ENCODE data around the gene MEGF8.

MEGF8 gene

DNA sequence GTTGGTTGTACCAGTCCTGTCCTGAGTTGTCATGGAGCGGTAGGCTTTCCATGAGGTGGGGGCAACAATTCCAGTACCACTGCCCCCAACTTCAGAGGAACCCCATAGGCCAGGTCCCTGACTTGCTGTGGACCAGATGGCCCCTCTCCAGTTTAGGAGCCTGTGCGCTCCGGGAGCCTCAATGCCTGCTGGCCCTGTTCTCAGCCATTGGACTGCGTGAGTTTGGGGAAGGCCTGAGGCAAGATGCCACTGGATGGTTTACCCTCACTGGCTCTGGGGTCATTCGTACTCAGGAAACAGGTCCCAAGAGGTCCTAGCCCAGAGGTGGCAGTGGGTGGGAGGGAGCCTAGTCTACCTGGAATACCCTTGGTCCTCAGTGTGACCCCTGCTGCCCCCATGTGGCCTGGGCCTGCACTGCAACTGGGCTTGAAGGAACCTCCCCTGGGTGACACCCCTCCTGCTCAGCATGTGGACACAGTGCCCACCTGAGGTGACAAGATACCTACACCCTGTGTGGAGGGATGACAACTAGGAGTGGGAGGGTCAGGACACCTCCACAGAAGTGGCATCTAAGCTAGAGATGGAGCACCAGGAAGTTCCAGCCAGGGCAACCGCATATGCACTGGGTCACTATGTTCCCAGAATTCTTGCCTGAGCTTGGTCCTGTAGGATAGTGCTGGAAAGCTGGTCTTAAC, 29.5 kb upstream of the MEGF8 start:
- peak; percentile 66 to 97 (median 88) for DNase-seq
- intact Hi-C loops (cut with DNase I): loop anchor here (5.0 kb wide), 1 partner anchor 49 kb away; no protein-coding TSS in a partner anchor

DNA sequence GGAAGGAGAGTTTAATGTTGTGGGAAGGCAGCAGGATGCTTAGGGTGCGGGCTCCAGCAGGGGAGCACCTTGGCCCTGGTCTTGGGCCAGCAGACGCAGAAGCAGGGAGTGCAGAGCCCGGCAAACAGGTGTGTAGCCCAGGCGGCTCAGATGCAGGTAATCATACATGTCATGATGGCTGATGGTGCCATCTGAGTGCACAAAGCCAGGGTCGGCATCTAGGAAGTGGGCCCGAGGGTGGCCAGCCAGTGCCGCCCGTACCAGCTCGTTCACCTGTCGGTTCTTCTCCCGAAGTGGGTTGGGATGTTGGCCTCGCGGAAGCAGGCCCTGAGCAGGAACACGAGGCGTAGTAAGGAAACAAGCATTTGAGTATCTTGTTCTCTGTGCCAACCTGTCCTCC, 28.4 kb upstream of the MEGF8 start:
- intact Hi-C loops (cut with DNase I): loop anchor here (5.0 kb wide), 1 partner anchor 50 kb away; no protein-coding TSS in a partner anchor
- DNase-seq: peak in 1 of 10 donors; percentile 67

DNA sequence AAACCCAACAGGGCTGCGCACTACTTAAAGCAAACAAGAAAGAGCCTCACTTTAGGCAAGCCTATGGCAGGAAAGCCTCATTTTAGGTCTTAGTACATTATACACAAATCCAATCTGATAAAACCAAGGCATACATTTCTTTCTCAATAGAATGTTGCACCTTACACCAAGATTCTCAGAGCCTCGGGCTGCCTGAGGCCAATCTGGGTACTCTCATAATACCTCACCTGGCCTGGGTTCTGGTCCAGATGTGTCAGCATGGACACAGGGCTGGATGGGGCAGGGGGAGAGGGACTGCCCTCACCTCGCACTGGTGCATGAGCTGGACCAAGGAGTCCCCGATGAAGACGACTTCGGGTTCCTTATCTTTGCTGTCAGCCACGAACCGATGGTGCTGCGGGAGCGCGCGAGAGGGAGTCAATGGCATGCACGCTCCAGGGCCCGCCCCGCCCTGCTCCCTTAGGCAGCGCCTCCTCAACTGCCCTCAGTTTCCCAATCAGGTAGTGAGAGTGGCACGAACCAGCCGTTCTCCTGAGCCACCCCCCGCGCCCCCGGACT, 23.7 kb upstream of the MEGF8 start, which contains the start of gene PRR19:
Gene PRR19, plus strand, starts transcription at position 487 of the 558 bp plus-strand sequence. CDS start 7,453 bp downstream, outside the sequence.
- peak in 2 of 10 donors; percentile 38 to 80 for DNase-seq
- intact Hi-C loops (cut with DNase I): no loop called here

DNA sequence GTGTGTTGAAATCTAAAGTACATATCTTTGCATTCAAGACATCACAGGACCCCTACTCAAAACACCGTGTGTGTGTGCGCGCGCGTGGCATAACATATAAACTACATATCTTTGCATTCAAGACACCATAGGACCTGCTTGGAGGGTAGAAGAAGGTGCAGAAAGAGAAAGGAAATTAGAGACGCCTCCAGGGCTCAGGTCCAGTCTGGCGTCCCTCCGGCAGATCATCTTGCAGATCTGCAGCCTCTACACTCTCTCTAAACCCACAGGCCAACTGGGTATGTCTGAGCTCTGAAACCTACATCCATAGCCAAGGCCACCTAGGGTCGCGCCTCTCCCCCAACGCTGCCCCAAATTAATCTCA, 22.4 kb upstream of the MEGF8 start:
- intact Hi-C loops (cut with DNase I): no loop called here
- DNase-seq: peak in 1 of 10 donors; percentile 79

DNA sequence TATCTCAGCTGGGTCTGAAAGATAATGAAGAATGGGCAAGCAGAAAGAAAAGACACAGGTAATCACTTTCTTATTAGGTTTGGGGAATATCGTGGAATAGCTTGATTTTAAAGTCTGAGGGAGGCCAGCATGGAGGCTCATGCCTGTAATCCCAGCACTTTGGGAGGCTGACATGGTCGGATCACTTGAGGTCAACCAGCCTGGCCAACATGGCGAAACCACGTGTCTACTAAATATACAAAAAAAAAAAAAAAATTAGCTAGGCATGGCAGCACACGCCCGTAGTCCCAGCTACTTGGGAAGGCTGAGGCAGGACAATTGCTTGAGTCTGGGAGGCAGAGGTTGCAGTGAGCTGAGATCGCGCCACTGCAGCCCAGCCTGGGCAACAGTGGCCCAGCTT, 21.6 kb upstream of the MEGF8 start:
- DNase-seq: peak in 2 of 10 donors; percentile 51 to 58
- intact Hi-C loops (cut with DNase I): no loop called here

DNA sequence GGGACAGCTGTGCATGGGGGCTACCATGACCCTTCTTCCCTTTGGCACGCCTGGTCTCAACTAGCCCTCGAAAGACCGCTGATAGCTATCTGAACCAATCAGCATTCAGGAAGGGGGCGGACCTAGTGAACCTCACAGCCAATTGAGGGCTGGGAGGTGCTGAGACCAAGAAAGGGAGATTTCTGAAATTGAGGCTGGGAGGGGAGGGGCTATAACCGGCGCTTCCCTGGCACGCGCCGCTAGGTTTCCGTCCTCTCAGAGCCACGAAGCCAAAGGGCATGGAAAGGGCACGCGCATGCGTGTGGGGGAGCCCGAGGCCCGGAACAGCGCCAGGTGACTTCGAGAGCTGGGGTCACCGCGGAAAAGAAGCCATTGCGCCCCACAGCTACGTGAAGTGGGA, 18.8 kb upstream of the MEGF8 start:
- intact Hi-C loops (cut with DNase I): no loop called here
- peak in 2 of 10 donors; percentile 49 for DNase-seq

DNA sequence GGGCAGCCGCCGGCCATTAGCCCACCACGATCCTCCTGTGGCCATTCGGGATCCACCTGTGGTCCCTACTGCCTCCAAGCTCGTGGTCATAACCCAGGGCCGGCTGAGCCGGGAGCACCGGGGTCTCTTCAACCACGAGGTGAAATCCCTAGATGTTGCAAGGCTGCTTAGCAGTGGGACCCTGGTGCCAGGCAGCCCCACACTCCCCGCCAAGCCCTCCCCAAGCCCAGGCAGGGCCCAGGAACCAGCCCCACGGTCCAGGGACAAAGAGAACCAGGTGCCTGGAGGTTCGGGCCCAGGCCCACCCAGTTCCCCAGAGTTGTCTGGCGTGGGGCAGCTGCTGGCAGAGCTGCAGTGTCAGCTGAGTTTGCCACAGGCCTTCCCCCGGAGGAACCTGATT, 15.7 kb upstream of the MEGF8 start:
- peak in 1 of 10 donors; percentile 63 for DNase-seq
- intact Hi-C loops (cut with DNase I): no loop called here

DNA sequence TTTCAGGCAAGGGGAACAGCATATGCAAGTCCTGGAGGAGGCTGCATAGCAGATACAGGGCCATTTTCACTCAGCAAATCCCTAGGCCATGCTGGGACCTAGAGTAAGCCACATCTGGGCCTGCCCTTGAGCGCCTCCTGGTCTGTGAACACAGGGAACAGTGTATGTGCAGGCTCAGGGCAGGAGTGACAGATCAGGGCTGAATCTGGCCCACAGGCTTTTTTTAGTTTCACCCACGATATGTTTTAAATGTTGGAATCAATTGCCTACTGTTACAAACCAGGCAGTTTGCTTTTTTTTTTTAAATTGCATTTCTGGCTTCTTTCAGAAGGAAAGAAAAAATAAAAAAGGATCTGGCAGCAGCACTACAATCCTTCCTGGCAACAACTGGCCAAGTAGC, 13.8 kb upstream of the MEGF8 start:
- intact Hi-C loops (cut with DNase I): no loop called here
- peak in 2 of 10 donors; percentile 49 to 80 for DNase-seq

DNA sequence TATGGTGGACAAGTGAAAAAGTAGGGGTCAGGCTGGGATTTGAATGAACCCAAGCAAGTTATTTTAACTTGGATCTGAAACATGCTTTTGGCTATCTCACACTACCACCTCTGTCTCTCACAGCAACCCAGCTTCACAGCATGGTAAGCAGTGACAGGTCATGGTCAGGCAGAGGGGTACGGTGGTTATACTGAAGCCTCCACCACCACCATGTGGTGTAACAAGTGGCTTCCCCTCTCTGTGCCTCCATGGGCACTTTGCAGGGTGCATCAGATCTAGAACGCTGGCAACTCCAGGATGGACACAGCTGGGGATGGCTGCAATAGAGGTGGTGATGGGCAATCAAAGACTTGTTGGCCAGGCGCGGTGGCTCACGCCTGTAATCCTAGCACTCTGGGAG, 13.1 kb upstream of the MEGF8 start:
- peak in 2 of 10 donors; percentile 28 to 44 for DNase-seq
- intact Hi-C loops (cut with DNase I): no loop called here

DNA sequence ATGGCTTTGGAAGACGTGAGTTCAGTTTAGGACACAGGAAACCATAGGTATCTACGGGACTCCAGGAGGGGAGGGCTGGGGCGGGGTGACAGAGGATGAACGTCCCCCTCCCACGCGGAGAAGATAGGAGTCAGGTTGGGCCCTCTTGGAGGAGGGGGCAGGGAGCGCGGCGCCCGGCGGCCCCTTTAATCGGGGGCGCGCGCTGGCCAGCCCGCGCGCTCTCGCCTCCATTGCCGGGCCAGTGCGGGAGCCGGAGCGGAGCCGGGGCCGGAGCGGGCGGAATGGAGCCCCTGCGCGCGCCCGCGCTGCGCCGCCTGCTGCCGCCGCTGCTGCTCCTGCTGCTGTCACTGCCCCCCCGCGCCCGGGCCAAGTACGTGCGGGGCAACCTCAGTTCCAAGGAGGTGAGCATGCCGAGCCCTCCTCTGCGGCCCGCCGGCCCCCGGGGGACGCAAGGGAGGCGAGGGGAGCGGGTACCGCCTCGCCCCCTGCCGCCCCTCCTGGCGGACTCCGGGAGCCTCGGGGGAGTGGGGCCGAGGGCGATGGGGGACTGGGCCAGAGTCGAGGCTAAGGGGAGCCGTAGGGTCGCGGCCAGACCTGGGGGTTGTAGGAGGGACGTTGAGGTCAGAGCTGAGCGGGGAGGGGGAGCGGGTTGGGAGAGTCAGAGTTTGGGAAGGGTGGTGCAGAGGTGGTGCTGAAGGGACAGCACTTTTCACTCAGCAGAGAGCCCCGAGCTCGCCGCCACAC, 12.2 kb upstream of the MEGF8 start, which contains the start of gene TMEM145:
Gene TMEM145, plus strand, starts transcription at position 214 of the 744 bp plus-strand sequence. Its CDS starts 68 bp downstream, at position 282.
- intact Hi-C loops (cut with DNase I): no loop called here

DNA sequence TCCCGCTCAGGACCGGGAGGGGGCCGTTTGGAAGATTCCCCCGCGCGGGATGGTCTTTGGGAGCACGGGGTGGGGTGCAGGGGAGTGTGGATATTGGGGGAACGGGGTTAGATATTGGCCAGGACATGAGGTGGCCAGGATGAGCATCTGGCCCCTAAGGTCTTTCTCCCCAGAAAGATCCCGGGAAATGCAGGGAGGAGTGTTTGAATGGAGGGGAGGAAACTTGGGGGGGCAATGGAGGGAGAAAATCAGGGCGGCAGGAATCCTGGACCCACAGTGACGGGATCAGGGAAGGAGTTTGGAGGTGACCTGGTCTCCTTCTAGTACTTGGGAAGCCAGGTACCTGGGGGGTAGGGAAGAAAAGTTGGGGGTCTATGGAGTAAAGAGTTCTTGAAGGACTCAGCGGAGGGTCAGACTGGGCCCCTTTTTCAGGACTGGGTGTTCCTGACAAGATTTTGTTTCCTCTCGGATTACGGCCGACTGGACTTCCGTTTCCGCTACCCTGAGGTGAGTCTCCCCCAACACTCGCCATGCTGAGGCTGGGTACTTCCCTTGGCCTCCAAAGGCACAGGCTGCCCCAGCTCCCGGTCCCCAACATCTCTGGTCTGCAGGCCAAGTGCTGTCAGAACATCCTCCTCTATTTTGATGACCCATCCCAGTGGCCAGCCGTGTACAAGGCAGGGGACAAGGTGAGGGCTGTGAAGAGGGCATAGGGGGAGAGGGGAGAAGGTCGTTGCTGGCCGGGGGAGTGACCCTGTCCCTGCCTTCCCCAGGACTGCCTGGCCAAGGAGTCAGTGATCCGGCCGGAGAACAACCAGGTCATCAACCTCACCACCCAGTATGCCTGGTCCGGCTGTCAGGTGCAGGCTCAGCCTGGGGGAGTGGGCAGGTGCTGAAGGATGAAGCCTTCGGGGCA, 11.3 kb upstream of the MEGF8 start:
- intact Hi-C loops (cut with DNase I): no loop called here
- DNase-seq: peak in 2 of 10 donors; percentile 74 to 77

More for the DNA sequence above, 12.2 kb upstream of the MEGF8 start, which contains the start of gene TMEM145:
- peak; percentile 41 to 95 (median 64) for DNase-seq

DNA sequence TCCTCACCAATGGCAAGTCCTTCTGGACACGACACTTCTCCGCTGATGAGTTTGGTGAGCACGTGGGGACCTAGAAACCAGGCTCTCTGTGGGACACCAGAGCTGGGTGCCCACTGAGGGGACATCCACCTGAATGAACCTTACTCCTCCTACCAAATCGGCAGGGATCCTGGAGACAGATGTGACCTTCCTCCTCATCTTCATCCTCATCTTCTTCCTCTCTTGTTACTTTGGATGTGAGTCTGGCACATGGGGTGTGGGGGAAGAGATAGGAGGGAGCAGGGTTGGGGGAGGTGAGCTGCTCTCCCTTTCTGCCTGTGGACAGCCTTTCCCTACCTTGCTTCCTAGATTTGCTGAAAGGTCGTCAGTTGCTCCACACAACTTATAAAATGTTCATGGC, 10.4 kb upstream of the MEGF8 start:
- intact Hi-C loops (cut with DNase I): no loop called here
- peak in 1 of 10 donors; percentile 74 for DNase-seq

DNA sequence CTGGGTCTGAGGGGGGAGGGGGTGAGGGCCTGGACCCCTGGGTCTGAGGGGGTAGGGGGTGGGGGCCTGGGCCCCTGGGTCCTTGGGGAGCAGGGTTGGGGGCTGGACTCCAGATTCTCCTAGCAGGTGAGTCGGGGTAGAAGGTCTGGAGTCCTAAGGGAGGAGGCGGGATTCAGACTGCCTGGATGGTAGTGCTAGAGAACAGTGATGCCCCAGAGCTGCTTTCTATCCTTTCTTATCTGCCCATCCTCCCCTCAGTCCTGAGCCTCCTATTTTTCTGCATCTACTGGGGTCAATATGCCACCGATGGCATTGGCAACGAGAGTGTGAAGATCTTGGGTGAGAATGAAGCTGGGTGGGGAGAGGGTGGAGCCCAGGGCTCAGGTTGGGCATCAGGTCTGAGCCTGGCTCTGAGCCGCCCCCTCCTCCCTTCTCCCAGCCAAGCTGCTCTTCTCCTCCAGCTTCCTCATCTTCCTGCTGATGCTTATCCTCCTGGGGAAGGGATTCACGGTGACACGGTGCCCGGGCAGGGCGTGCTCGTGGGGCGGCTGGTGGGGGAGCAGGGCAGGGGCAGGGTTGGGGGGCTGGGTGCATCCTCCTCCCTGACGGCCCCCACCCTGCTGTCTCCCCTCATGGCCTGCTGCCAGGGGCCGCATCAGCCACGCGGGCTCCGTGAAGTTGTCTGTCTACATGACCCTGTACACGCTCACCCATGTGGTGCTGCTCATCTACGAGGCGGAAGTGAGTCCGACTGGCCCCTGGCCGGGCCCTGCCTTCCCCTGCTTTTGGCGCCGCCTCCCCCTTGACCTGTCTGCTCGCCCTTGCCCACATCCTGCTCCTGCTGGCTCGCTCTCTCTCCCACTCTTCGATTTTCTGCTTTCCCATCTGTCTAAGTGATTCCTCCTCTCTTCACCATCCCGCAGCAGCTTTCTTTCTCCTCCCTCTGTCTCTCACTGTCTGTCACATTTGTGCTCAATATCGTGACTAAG, 8.9 kb upstream of the MEGF8 start:
- peak in 1 of 10 donors; percentile 87 for DNase-seq
- intact Hi-C loops (cut with DNase I): no loop called here

DNA sequence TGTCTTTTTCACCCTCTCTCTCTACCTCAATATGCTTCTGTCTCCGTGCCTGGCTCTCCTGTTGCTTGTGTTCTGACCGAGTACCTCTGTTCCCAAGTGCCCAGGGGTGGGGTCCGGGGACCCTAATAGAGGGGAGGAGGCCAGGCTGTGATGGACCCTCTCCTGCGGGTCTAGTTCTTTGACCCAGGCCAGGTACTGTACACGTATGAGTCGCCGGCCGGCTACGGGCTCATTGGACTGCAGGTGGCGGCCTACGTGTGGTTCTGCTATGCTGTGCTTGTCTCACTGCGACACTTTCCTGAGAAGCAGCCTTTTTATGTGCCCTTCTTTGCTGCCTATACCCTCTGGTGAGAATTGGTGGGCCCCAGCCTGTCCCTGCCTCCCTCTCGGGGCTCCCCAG, 7.9 kb upstream of the MEGF8 start:
- peak in 1 of 10 donors; percentile 80 for DNase-seq
- intact Hi-C loops (cut with DNase I): no loop called here

DNA sequence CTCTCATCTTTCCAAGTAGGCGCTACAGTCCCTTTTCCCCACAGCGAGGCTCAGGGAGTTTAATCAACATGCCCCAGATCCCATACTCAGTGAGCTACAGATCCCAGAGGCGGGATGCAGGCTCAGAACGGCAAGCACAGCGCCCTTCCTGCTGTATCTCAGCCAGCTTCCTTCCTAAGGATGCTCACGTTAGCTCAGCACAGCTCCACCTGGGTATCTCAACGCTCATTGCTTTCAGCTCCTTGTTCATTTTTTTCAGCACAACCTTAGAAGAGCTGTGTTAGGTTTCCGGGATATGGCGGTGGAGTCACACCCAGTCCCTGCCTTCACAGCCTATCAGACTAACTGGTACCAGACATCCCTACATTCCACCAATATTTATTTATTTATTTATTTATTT, 3.1 kb upstream of the MEGF8 start:
- DNase-seq: peak in 2 of 10 donors; percentile 57 to 73
- intact Hi-C loops (cut with DNase I): loop anchor here (10.0 kb wide), 1 partner anchor 78 kb away; the partner anchor contains the start of gene GSK3A

DNA sequence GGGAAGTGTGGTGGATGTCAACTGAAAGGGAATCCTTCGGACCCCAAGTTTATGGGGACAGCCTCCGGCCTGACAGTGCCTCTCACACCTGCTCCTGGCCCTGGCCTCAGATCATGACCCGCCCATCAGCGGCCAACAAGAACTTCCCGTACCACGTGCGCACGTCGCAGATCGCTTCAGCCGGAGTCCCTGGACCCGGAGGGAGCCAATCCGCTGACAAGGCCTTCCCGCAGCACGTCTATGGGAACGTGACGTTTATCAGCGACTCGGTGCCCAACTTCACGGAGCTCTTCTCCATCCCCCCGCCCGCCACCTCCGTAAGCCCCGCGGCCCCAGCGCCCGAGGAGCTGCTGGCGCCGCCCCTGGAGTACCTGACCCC, 2.0 kb upstream of the MEGF8 start:
- DNase-seq: peak in 2 of 10 donors; percentile 56 to 75
- intact Hi-C loops (cut with DNase I): loop anchor here (10.0 kb wide), 1 partner anchor 79 kb away; the partner anchor contains the start of gene GSK3A

DNA sequence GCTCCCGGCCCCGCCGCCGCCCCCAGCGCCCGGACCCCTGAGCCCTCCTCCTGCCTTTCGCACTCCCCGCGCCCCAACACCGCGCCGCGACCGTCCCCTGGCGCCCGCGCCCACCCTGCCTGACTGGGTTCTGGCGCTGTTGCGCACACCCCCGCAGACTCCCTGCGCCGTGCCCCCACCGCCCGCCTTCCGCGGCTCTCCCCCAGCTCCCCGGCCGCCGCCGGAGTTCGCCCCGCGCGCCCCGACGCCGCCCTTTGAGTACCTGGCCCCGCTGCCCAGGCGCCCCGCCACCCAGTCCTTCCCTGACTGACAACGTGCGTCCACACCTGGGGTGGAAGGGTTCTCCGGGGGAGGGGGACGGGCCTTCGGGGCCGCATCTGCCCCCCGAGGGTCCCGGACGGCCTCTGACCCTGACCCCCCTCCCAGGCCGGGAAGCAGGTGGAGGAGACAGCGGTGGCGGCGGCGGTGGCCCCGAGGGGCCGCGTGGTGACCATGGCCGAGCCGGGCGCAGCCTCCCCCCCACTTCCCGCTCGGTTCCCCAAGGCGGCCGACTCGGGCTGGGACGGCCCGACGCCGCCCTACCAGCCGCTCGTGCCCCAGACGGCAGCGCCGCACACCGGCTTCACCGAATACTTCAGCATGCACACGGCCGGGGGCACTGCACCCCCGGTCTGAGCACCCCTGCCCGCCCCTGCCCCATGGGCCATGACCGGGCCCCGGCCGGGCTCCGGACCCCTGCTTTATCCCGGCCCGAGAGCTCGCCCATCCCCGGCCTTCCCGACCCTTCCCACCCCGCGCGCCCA, 1.4 kb upstream of the MEGF8 start:
- DNase-seq: peak in 3 of 10 donors; percentile 18 to 85 (median 73)
- intact Hi-C loops (cut with DNase I): loop anchor here (2.0 to 10.0 kb wide), 2 partner anchors 39 to 79 kb away; partner anchors contain the start of gene GSK3A
